K562 (cell line): ENCODE data around the gene COX20. TPM values are rescaled to one million over a fixed set of nuclear protein-coding genes. Genes with fewer than 3 reads are reported as not detected.

ENCODE experiments used
- ARID4B ChIP-seq: sonication (generic); formaldehyde crosslinking; IDR thresholded peaks from 2 replicates; pipeline ENCODE4 v1.8.0; 2022; ENCODE audit warnings: mild to moderate bottlenecking, missing genetic modification reagents
- BDP1 ChIP-seq: IDR thresholded peaks from 3 replicates; pipeline ENCODE4 v1.6.1; 2011; ENCODE audit not compliant: insufficient read length, insufficient read depth
- EP400 ChIP-seq: fragments of 450-650 bp; IDR thresholded peaks from 2 replicates; pipeline ENCODE4 v1.6.1; 2017; ENCODE audit warnings: antibody characterized with exemption, mild to moderate bottlenecking, moderate library complexity
- FOXJ3 ChIP-seq: sonication (generic); formaldehyde crosslinking; IDR thresholded peaks from 2 replicates; pipeline ENCODE4 v1.4.0; 2020; ENCODE audit warnings: mild to moderate bottlenecking, missing genetic modification reagents
- HDGF ChIP-seq: fragments of 450-650 bp; IDR thresholded peaks from 2 replicates; pipeline ENCODE4 v1.6.1; 2016
- IFI16 ChIP-seq: fragments of 250-450 bp; sonication (Bioruptor Pico); IDR thresholded peaks from 2 replicates; pipeline ENCODE4 v2.1.2; 2022; ENCODE audit warnings: mild to moderate bottlenecking, inconsistent platforms
- MTA1 ChIP-seq: fragments of 450-650 bp; IDR thresholded peaks from 2 replicates; pipeline ENCODE4 v1.6.1; 2017; ENCODE audit warnings: borderline replicate concordance
- NFE2L1 ChIP-seq: fragments of 450-650 bp; IDR thresholded peaks from 2 replicates; pipeline ENCODE4 v1.6.1; 2016; ENCODE audit warnings: missing genetic modification characterization, low read depth, mild to moderate bottlenecking, missing compliant biosample characterization, moderate library complexity, borderline replicate concordance
- POLR3A ChIP-seq: IDR thresholded peaks from 2 replicates; pipeline ENCODE4 v1.6.1; 2011; ENCODE audit warnings: borderline replicate concordance, mild to moderate bottlenecking, moderate library complexity; ENCODE audit not compliant: insufficient read length, insufficient read depth; ENCODE audit errors: extremely low read depth
- PYGO2 ChIP-seq: fragments of 450-650 bp; IDR thresholded peaks from 2 replicates; pipeline ENCODE4 v1.6.1; 2016; ENCODE audit warnings: mild to moderate bottlenecking, missing genetic modification characterization, moderate library complexity, missing compliant biosample characterization
- TCF3 ChIP-seq: sonication (generic); formaldehyde crosslinking; IDR thresholded peaks from 2 replicates; pipeline ENCODE4 v1.4.0; 2020; ENCODE audit warnings: mild to moderate bottlenecking, missing genetic modification reagents
- TGIF2 ChIP-seq: sonication (generic); formaldehyde crosslinking; IDR thresholded peaks from 2 replicates; pipeline ENCODE4 v1.8.1; 2022; ENCODE audit warnings: mild to moderate bottlenecking, missing genetic modification reagents, moderate library complexity
- ZC3H8 ChIP-seq: fragments of 450-650 bp; IDR thresholded peaks from 2 replicates; pipeline ENCODE4 v1.6.1; 2017
- ZNF12 ChIP-seq: sonication (generic); formaldehyde crosslinking; IDR thresholded peaks from 2 replicates; pipeline ENCODE4 v1.4.0; 2020; ENCODE audit warnings: mild to moderate bottlenecking, missing genetic modification reagents
- ZNF121 ChIP-seq: sonication (generic); formaldehyde crosslinking; conservative IDR thresholded peaks from 2 replicates; pipeline ENCODE4 v1.8.0; 2022; ENCODE audit warnings: missing genetic modification reagents
- ZNF239 ChIP-seq: fragments of 250-450 bp; sonication (Bioruptor Pico); IDR thresholded peaks from 2 replicates; pipeline ENCODE4 v1.4.0; 2020; ENCODE audit warnings: mild to moderate bottlenecking
- ZNF3 ChIP-seq: fragments of 250-450 bp; sonication (Bioruptor Pico); IDR thresholded peaks from 2 replicates; pipeline ENCODE4 v1.5.0; 2021; ENCODE audit warnings: mild to moderate bottlenecking, moderate library complexity
- ZNF77 ChIP-seq: fragments of 250-450 bp; sonication (Bioruptor Pico); IDR thresholded peaks from 2 replicates; pipeline ENCODE4 v1.5.0; 2020
- polyA plus RNA-seq, 8 experiments: library from polyadenylated mRNA; depleted of rRNA in 4 of 8; stranded (reverse) in 5 of 8; unstranded in 3 of 8; fragments of >200 nt; fragmentation: Nextera tagmentation in 2 of 8; fragmentation: Illumina TruSeq in 1 of 8; extraction: Ambion mirVana in 2 of 8; extraction: Trizol in 1 of 8; gene quantifications; 2 replicates each; pipeline versions ENCODE4 v1.2.1 to v1.2.3, GENCODE V29; 2011 to 2014; ENCODE audit warnings: inconsistent platforms in 1 of 8, missing spikeins in 1 of 8
- total RNA-seq, 7 experiments: library from RNA; depleted of rRNA in 6 of 7; stranded (reverse); fragments of >200 nt in 6 of 7; fragmentation: Illumina TruSeq in 2 of 7; extraction: Trizol in 2 of 7; gene quantifications; 2 replicates each; pipeline versions ENCODE4 v1.2.1 to v1.2.3, GENCODE V29; 2011 to 2021; ENCODE audit warnings: low replicate concordance in 1 of 7
- TF ChIP-seq, protein P1 (sequence below): sonication (generic); formaldehyde crosslinking; IDR thresholded peaks from 2 replicates; pipeline ENCODE4 v1.8.0; 2022; ENCODE audit warnings: missing genetic modification reagents, mild to moderate bottlenecking, borderline replicate concordance
- TF ChIP-seq, protein P2 (sequence below): fragments of 200-800 bp; sonication (Bioruptor generic); IDR thresholded peaks from 2 replicates; pipeline ENCODE4 v1.6.1; 2017; ENCODE audit warnings: missing genetic modification characterization, missing compliant biosample characterization
- TF ChIP-seq, protein P3 (sequence below): sonication (generic); formaldehyde crosslinking; IDR thresholded peaks from 2 replicates; pipeline ENCODE4 v1.9.0; 2022; ENCODE audit warnings: mild to moderate bottlenecking, missing genetic modification reagents

The COX20 gene
- total and polyA plus RNA-seq, 9 of the 15 experiments (the other 6 are each of a cell fraction or from before 2014, with no cell fraction given): 41.5 to 192 (median 84.3) TPM

DNA sequence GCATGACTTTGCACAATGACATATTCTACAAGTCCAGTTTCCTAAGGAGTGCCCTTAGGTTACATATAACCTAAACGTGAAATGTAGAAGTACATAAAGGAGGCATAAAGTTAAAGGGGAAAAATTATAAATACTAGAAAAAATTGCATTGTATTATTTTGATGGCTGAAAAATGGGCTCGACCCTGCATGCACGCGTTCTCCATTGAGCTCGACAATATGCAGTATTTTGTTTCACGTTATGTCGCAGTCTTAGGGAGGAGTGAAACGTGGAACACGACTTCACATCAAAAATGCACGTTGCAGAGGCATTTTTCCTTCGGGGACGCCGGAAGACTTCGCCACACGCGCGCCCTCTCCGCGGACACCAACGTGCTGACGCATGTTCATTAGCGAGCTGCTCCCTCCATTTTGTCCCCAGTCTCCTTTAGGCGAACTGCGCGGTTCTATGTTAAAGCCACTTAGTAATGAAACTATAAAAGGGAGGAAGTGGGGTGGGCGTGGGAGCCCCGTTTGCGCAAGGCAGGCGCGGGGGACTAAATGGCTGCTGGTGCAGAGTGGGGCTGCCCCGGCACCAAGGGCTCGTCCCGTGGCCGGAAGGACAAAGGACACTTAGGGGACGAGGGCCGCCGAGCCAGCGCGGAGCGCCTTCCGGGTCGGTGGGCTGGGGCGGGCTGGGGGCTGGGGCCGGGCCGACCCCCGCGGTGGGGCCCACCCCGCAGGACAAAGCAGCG lies 749 bp upstream of the COX20 start (continued):
- TF ChIP-seq MTA1 (peak; percentile 84; the same call in 1 of the 2 replicates), POLR3A (no peak), BDP1 (no peak), HDGF (no peak), ZC3H8 (peak; percentile 13; the same call in 1 of the 2 replicates), ZNF121 (CRISPR knock-in tag) (no peak), ZNF12 (CRISPR knock-in tag) (0 out of 2 replicates have a peak, but pooled peaks have one; percentile 40), TGIF2 (no peak), FOXJ3 (CRISPR knock-in tag) (no peak), ZNF77 (no peak), PYGO2 (peak; percentile 11; the same call in 1 of the 2 replicates), TCF3 (CRISPR knock-in tag) (no peak), EP400 (peak; percentile 97), ZNF239 (CRISPR knock-in tag) (no peak; the same call in 1 of the 2 replicates), ZNF3 (no peak), ARID4B (CRISPR knock-in tag) (0 out of 2 replicates have a peak, but pooled peaks have one; percentile 71), IFI16 (CRISPR knock-in tag) (no peak), NFE2L1 (tag) (peak; percentile 80)
- TF ChIP-seq, protein P1, sequence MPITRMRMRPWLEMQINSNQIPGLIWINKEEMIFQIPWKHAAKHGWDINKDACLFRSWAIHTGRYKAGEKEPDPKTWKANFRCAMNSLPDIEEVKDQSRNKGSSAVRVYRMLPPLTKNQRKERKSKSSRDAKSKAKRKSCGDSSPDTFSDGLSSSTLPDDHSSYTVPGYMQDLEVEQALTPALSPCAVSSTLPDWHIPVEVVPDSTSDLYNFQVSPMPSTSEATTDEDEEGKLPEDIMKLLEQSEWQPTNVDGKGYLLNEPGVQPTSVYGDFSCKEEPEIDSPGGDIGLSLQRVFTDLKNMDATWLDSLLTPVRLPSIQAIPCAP (CRISPR knock-in tag): peak; percentile 90; the same call in 1 of the 2 replicates
- TF ChIP-seq, protein P2, sequence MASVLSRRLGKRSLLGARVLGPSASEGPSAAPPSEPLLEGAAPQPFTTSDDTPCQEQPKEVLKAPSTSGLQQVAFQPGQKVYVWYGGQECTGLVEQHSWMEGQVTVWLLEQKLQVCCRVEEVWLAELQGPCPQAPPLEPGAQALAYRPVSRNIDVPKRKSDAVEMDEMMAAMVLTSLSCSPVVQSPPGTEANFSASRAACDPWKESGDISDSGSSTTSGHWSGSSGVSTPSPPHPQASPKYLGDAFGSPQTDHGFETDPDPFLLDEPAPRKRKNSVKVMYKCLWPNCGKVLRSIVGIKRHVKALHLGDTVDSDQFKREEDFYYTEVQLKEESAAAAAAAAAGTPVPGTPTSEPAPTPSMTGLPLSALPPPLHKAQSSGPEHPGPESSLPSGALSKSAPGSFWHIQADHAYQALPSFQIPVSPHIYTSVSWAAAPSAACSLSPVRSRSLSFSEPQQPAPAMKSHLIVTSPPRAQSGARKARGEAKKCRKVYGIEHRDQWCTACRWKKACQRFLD (CRISPR knock-in tag): peak; percentile 95; the same call in 1 of the 2 replicates
- TF ChIP-seq, protein P3, sequence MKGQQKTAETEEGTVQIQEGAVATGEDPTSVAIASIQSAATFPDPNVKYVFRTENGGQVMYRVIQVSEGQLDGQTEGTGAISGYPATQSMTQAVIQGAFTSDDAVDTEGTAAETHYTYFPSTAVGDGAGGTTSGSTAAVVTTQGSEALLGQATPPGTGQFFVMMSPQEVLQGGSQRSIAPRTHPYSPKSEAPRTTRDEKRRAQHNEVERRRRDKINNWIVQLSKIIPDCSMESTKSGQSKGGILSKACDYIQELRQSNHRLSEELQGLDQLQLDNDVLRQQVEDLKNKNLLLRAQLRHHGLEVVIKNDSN (CRISPR knock-in tag): peak; percentile 48; the same call in 1 of the 2 replicates
